Measurements from ENCODE around the gene FES. TPM values are rescaled to one million over a fixed set of nuclear protein-coding genes. Genes with fewer than 3 reads are reported as not detected.

FES gene
- total and polyA plus RNA-seq, 2 donors from 2014 or later = 9.3 to 33.5 TPM

DNA sequence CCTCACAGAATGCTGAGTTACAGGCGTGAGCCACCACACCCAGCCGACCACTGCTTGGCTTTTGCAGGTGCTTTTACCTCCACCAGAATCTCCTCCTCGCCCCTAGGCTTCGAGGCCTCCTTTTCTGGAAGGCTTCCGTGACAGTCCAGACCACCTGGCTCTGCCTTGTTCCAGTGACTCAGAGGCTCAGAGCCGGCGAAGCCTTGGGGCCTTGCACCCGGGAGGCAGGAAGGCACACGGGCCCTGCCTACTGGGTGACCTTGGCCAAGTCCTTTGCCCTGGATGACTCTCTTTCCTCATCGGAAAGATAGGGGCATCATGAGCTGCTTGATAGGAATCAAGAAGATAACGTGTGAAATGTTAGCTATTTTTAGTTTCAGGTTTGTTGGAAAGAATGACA, 47.2 kb upstream of the FES start:
- no peaks in the 10 kb centered on the region for H3K36me3 ChIP-seq (ENCODE audit: control insufficient read depth in 2 of 3, insufficient read depth in 3 of 3, low read length in 3 of 3)
- no peak overlapping the region for H3K4me3 ChIP-seq (ENCODE audit: low read length in 3 of 3)
- no peak overlapping the region for H3K9ac ChIP-seq (ENCODE audit: low read length in 3 of 3)
- H3K27ac ChIP-seq (ENCODE audit: low read depth in 2 of 2, low read length in 2 of 2) = no peak overlapping the region
- H3K9me3 ChIP-seq (ENCODE audit: control insufficient read depth in 2 of 3, insufficient read depth in 1 of 3, low read length in 3 of 3) = no peaks in the 10 kb centered on the region
- intact Hi-C loops (cut with DNase I) = no loop called here
- no peak for FAIRE-seq
- TF ChIP-seq CTCF (IDR thresholded peaks at IDR 0.05; ENCODE audit: borderline replicate concordance, extremely low read depth, insufficient read depth) = no peak
- no peaks in the 10 kb centered on the region for H3K27me3 ChIP-seq (ENCODE audit: control insufficient read depth, insufficient read depth, low read length)
- peaks cover 0 to 4% (median 0%) of the 10 kb centered on the region in 3 donors for H3K4me1 ChIP-seq (ENCODE audit: control insufficient read depth in 2 of 3, insufficient read depth in 2 of 3, low read depth in 1 of 3, low read length in 3 of 3)
- no peak for DNase-seq

GRCh38 chr15:90838139-90838538, 46.2 kb upstream of the FES start:
- no peak for TF ChIP-seq CTCF (IDR thresholded peaks at IDR 0.05; ENCODE audit: borderline replicate concordance, extremely low read depth, insufficient read depth)
- intact Hi-C loops (cut with DNase I) = no loop called here
- H3K9me3 ChIP-seq (ENCODE audit: control insufficient read depth in 2 of 3, insufficient read depth in 1 of 3, low read length in 3 of 3) = no peaks in the 10 kb centered on the region
- no peaks in the 10 kb centered on the region for H3K27me3 ChIP-seq (ENCODE audit: control insufficient read depth, insufficient read depth, low read length)
- peaks cover 0 to 4% (median 0%) of the 10 kb centered on the region in 3 donors for H3K4me1 ChIP-seq (ENCODE audit: control insufficient read depth in 2 of 3, insufficient read depth in 2 of 3, low read depth in 1 of 3, low read length in 3 of 3)
- no peak for FAIRE-seq
- H3K9ac ChIP-seq (ENCODE audit: low read length in 3 of 3) = no peak overlapping the region
- no peak for DNase-seq
- H3K27ac ChIP-seq (ENCODE audit: low read depth in 2 of 2, low read length in 2 of 2) = no peak overlapping the region
- H3K4me3 ChIP-seq (ENCODE audit: low read length in 3 of 3) = no peak overlapping the region
- no peaks in the 10 kb centered on the region for H3K36me3 ChIP-seq (ENCODE audit: control insufficient read depth in 2 of 3, insufficient read depth in 3 of 3, low read length in 3 of 3)

- no peak for TF ChIP-seq CTCF (IDR thresholded peaks at IDR 0.05; ENCODE audit: borderline replicate concordance, extremely low read depth, insufficient read depth)
- Histone ChIP-seq H3K27ac (ENCODE audit: low read depth in 2 of 2, low read length in 2 of 2) (no peak overlapping the region), H3K9me3 (ENCODE audit: control insufficient read depth in 2 of 3, insufficient read depth in 1 of 3, low read length in 3 of 3) (no peaks in the 10 kb centered on the region), H3K36me3 (ENCODE audit: control insufficient read depth in 2 of 3, insufficient read depth in 3 of 3, low read length in 3 of 3) (no peaks in the 10 kb centered on the region), H3K4me1 (ENCODE audit: control insufficient read depth in 2 of 3, insufficient read depth in 2 of 3, low read depth in 1 of 3, low read length in 3 of 3) (peaks cover 0 to 4% (median 0%) of the 10 kb centered on the region in 3 donors), H3K4me3 (ENCODE audit: low read length in 3 of 3) (no peak overlapping the region), H3K27me3 (ENCODE audit: control insufficient read depth, insufficient read depth, low read length) (no peaks in the 10 kb centered on the region), H3K9ac (ENCODE audit: low read length in 3 of 3) (no peak overlapping the region)
- intact Hi-C loops (cut with DNase I) = no loop called here
- no peak for FAIRE-seq
- DNase-seq = no peak
Observed at GRCh38 chr15:90838544-90838943, 45.8 kb upstream of the FES start.

All from kidney (tissue), 14 donors.